Stimulated activated CD8-positive, alpha-beta memory T cell treated with anti-CD3 and anti-CD28 coated beads, Interleukin-4, amount 100 ng/mL, for 24 hours (primary cell): Measurements from ENCODE around the gene GALNT9.
"Not testable (repeated sequence)": the region's sequence is repeated elsewhere in the genome, so short reads cannot be mapped to it uniquely, and the experiment has no call there.

Experiments used
- DNase-seq: peaks from one replicate; pipeline ENCODE4 v3.0.0-alpha.2; 2020; ENCODE audit warnings: low read depth

GALNT9 gene

DNA sequence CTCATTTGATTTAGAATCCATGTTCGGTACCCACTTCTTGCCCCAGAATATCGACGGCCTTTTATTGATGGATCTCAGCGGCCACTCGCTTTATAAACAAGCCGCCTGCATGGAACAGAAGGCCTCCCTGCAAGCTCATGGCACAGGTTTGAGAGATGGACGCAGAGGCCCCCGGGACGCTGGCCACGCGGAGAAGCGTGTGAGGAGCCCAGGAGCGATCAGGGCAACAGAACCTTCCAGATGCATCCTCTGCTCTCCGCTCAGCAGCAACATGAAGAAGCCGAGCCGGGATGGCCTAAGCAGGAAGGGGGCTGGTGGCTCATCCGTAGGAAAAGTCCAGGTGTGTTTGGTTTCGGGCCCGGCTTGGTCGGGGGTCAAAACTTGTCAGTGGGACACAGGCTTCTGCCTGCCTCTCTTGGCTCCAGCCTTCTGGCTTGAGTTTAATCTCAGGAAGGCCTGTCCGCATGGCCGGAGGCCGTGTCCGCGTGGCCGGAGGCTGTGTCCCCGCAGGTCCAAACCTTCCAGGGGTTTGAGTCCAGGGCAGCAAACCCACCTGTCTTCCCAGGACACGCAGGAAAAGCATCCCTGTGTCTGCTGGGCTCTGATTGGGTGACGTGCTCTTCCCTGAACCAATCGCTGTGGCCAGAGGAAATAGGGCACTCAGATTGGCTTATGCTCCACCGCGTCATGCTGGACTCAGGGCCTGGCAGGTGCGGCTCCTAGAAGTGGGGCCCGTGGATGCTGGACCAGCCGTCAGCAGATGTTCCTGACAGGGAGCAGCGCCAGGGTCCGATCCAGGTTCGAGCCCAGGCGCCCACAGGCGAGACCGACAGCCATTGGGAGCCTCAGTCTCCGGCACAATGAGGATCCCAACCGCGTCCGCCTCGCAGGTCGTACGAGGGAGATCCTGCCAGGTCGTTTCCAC lies 65.0 kb downstream of the GALNT9 start:
- no peak for DNase-seq

DNA sequence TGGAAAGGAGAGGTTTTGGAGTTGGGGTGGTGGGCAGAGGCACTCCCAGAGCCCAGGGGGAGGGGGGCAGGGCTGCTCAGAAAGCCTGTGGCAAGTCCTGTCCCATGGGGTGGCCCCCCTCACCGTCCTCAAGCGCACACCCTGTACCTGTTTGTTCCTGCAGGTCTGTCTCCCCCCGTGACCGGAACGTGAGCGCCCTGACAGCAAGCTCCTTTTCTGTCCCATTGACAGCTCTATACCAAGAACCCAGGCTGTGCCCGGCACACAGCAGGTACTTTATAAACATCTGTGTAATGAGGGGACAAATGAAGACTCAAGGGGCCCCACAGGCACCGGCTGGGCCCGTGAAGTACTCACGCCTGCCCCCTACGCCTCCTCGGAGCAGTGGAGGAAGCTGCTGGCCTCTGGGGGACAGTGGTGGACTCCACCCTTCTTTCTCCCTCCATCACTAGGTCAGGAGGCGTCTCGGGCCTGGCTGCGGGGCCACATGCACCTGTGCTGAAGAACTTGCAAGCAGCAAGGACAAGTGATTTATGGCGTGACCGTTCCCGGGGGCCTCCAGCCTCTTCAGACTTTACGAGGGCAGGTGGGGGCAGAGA lies 65.8 kb downstream of the GALNT9 start:
- DNase-seq = no peak

DNA sequence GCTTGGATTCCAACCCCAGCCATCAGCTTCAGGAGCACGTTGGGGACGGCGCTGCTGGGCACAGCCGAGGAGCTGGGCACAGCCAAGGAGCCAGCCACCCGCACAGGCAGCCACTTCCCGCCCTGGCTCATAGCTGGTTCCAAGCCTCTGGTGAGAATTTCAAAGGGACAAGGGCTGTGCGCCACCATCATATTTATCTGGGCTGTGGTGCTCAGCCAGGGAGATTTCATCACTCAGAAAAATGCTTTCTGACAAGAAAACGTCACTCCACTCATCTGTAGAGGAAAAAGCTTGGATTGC lies 66.4 kb downstream of the GALNT9 start:
- no peak for DNase-seq

DNA sequence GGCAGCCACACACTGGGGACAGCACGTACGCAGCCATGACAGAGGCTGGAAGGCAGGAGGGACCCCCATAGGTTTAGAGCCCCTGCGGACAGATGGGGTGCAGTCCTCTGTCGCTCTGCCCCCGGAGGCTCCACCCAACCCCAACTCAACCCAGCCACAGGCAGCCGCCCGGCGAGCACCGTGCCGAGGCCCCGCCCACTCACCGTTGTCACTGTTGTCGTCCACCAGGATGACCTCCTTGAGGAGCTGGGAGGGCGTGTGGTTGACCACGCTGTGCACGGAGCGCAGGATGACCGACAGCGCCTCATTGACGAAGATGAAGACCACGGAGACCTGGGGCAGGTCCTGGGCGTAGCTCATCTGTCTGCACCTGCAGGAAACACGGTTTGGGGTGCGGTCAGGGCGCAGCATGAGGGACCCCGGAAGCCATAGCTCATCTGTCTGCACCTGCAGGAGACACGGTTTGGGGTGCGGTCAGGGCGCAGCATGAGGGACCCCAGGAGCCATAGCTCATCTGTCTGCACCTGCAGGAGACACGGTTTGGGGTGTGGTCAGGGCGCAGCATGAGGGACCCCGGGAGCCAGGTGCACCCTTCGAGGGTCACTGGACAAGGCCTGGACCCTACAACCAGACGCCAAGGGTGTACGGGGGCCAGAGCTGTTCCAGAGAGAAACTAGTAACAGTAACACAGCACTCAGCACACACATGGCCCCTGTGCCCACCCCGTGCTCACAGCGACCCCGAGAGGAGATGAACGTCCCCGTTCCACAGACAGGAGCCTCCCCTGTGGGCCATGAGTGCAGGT lies 66.9 kb downstream of the GALNT9 start:
- DNase-seq = no peak

DNA sequence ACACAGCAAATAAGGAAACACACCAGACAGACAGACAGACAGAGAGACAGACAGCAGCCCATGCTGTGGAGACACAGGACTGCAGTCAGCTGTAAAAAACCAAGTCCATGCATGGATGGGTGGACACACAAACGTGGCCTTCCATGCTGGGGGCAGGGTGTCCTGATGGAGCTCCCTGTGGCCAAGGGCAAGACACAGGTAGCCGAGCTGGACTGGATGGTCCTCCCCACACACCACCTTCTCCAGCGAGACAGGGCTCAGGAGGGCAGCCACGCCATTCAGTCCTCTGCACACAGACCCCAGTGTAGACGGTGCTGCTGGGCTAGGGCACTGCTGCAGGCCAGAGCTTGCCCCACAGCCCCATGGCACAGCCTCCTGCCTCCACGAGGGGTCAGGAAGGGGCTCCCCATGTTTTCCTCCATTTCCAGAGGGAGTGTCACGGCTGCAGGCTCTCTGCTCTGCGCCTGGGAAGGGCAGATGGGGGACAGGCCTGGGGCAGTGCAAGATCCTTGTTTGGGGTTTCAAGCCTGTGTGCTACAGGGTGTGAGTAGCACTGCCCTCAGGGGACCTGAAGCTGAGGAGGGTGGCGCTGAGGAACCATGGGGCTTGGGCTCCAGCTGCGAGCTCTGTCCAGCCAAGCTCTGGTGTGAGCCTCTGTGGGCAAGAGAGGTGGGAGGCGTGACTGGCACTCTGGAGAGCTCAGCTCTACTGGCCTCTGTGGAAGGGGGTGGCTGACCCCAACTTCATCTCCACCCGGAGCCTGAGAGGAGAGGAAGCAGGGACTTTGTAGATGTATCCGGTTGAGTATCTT lies 67.9 kb downstream of the GALNT9 start:
- no peak for DNase-seq

DNA sequence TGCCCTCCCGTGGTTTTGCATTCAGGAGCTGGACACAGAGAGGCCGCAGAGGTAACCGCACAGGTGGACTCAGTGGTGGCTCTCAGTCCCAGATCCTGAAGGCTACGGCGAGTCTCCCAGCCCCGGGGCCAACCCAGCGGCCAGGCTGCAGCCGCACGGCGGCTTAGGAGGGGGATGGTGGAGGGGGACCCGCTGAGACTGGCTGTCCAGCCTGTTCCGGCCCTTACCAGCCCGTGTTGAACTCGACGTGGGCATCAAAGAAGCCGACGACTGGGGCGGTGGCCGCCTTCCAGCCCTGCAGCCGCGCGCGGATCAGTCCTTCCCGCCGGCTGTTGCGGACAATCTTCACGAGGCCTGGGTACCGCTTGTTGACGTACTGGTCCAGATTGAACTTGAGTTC lies 68.7 kb downstream of the GALNT9 start:
- DNase-seq = no peak

DNA sequence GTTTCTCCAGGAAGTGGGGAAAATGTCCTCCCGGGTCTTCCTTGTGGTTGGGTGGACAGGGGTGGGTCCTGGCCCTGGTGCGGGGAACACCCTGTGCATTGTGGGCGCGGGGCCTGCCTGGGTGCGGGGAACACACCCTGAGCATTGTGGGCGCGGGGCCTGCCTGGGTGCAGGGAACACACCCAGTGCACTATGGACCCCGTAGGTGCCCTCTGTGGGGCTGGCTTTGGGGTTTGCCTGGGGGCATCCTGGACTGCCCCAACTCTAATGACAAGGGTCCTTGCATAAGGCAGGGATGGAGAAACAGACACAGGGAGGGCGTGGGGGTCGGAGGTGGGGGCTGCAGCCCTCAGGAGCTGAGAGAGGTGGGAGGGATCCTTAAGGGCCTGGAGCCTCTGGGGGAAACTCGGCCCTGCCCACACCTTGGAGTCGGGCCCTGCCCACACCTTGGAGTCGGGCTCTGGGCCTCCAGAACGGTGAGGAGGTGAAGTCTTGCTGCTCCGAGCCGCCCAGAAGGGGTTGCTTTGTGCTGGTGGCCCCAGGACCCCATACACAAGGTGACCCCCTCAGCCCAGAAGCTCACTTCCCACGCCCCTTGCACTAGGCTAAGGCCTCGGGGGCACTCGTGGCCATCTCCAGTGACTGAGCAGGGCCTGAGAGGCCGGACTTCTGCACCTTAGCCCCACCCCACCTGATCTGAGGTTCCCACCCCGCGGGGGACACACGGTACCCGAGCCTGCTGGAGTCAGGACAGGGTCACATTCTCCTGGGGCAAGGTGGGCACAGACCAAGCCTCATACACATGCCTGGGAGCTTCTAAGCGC lies 69.3 kb downstream of the GALNT9 start:
- DNase-seq = no peak

DNA sequence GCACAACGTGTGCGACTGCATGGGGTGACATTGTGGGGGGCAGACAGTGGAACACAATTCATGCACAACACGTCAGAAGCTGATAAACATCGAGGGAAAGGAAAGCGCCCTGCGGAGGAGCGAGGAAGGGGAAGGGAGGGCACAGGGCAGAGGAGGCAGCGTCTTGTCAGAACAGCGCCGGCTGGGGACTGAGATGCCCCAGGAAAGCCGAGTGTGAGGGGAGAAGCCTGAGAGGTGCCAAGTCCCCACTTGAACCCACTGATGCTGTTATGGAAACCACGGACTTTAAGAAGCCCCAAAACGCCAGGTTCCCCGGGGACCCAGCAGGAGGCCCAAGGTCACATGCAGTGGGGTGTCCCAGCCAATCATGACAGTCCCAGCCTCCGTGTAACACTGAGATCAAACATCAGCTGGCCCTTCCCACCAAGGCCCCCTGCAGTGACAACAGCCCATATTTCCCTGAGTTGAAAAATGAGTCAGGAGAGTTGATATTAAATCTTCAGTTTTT lies 70.0 kb downstream of the GALNT9 start:
- DNase-seq = no peak

DNA sequence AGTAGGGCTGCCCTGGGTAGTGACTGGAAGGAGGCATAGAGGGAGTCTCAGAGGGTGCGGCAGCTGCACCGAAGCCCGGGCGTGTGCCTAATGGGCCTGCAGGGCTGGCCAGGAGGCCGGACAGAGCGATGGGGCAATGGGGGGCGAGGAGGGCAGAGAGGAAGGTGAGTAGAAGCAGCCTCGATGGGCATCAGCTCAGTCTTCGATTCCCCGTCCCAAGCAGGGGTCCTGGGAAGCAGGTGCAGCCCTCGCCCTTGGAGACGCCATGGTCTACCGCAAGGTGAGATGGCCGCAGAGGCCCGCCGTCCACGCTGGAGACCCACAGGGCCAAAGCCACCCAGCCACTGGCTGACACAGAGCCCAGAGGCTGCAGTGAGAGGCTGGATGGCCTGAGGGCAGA lies 70.8 kb downstream of the GALNT9 start:
- DNase-seq = no peak

DNA sequence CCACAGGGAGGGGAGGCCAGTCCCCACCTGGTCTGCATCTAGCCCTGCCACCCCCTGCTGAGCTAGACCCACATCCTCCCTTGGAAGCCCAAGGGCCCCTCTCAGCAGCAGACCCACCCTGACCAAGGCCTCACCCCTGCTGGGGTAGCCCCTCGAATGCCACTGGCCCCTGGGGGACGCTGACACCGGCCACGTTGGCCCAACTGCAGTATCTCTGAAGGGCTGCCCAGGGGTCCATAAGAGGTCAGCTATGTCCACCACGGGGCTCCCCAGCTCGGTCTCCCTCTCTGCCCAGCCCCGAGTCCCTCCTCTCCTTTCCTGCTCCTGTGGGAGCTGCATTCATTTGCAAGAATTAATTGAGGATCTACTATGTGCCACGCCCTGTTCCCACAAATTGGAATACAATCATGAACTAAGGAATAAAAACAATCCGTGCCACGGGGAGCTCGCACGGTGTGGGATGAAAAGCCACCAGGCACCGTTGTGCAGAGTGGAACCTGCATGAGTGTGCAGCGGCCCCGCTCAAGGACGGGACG lies 71.4 kb downstream of the GALNT9 start:
- DNase-seq = no peak

DNA sequence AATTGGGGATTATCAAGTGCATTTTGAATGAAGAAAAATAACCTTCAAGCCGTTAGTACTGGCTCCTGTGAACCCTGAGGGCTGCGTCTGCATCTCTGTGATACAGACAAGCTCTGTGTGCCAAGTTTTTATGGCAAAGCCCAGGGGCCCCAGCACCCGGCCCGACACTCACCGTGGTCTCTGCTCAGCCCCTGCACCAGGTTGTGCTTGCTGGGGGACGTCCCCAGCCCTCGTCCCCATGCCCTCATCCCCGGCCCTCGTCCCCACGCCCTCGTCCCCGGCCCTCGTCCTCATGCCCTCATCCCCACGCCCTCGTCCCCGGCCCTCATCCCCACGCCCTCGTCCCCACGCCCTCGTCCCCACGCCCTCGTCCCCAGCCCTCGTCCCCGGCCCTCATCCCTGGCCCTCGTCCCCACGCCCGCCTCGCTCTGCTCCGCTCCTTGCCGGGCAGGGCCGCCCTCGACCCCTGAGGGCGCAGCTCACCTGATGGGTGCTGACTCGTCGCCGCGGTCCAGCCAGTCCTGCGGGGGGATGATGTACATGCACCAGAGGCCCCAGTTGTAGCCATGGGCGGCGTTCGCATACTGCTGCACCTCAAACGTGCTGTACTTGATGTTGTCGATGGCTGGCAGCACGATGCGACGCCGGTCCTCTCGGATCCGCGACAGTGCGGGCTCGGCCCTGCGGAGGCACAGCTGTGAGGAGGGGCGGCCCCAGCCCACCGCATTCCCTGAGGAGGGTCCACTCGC lies 72.0 kb downstream of the GALNT9 start:
- DNase-seq = no peak

DNA sequence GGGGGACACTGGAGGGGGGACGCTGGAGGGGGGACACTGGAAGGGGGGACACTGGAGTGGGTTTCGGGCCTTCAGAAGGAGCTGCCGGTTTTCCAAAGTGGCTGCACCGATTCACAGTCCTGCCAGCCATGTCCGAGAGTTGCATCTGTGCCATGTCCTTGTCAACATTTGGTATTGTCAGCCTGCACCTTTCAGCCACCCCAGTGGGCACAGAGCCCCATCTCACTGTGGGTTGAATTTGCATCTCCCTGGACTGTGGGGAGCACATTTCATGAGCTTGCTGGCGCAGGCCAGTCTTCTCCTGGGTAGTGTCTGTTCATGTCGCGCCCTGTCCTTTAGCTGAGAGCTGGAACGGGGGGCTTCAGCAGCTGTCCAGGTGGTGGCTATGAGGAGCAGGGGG lies 72.7 kb downstream of the GALNT9 start:
- no peak for DNase-seq

DNA sequence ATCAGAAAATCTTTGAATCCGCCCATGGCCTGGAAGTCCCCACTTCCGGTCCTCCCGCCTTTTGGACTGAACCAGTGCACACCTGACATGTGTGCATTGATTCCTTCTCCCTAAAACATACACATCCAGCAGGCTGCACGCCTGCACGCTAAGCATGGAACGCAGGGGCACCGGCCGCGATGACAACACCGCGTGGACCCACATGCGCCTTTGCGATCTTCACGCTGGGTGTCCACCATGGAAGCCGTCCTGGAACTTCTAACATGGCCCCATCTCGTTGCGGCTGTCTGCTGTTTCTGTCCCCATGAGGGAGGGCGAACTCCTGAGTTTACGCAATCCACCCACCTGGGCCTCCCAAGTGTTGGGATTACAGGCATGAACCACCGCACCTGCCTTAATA lies 73.7 kb downstream of the GALNT9 start:
- DNase-seq = no peak

DNA sequence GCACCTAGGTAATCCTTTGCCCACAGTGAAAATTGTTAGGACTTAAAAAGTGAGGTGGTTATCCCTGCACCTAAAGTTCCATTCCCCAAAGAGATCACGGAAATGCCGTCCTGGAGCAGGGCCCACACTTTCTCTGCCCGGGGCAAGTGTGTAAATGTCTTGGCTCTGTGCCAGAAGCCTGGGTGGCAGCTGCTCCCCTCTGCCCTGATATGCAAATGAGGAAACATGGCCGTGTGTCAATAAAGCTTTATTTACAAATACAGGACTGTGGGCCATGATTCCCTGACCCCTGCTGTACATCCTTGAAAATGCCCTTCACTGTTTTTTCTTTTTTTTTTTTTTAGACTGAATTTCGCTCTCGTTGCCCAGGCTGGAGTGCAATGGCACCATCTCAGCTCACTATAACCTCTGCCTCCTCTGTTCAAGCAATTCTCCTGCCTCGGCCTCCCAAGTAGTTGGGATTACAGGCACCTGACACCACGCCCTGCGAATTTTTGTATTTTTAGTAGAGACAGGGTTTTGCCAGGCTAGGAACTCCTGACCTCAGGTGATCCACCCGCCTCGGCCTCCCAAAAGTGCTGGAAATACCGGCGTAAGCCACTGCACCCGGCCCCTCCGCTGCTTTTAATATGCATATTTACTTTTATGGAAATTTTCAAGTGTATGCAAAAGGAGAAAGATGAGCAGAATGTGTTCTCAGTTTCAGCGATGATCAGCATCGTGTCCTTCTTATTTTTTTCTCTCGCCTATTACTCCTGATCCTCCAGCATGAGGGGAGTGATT lies 75.5 kb downstream of the GALNT9 start:
- no peak for DNase-seq

DNA sequence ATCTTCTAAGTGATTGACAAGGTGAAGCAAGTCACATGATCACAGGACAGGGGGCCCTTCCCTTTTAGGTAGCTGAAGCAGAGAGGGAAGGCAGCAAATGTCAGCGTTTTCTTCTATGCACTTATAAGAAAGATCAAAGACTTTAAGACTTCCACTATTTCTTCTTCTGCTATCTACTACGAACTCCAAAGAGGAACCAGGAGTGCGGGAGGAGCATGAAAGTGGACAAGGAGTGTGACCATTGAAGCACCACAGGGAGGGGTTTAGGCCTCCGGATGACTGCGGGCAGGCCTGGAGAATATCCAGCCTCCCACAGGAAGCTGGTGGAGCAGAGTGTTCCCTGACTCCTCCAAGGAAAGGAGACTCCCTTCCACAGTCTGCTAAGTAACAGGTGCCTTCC lies 76.4 kb downstream of the GALNT9 start:
- DNase-seq = not testable (repeated sequence)

DNA sequence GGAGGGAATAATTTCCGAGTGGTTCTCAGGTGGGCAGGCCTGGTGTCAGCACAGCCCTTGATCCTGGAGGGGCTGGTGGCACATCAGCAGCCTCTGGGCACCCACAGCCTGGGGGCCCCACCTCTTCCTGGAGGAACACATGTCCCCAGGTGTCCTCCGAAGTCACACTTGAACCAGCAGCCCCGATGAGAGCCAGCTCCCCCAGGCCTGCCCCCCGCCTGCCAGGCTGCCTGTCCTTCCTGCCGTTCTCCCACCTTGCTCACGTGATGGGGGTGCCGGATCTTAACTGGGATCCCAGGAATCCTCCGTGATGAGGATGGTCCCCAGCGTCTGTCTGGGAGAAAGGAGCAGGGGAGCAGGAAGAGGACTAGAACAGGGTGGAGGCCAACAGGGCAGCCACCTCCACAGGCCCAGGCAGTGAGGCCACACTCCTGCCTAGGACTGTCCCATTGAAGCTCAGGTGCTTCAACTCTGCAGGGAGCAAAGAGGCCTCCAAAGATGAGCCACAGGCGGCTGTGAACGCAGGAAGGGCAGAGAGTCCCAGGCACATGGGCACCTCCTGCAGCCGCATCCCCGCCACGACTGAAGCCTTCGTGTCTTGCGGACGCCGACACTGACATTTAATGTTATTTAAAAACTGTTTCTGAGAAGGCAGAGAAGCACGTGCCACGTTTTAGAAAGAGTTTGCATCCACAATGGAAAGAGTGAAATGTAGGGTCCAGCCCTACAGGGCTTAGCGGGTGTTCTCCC lies 77.5 kb downstream of the GALNT9 start:
- no peak for DNase-seq

DNA sequence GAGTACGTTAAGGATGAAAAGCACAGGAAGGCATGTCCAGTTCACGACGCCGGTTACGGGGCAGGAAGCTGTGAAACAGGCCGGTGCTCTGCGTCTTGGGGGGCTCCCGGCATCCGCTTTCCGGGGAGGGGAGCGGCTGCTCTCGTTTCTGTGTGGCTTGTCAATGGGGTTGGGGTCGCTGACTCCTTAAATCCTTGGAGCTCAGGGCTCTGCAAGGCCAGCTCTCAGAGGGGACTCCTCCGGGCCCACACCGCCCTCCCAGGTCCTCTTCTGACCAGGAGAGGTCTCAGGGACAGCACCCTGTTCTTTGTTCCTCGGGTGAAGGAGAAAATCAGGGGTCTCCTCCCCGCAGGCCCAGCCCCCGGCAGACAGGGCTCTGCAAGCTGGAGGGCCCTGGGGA lies 78.1 kb downstream of the GALNT9 start:
- no peak for DNase-seq

DNA sequence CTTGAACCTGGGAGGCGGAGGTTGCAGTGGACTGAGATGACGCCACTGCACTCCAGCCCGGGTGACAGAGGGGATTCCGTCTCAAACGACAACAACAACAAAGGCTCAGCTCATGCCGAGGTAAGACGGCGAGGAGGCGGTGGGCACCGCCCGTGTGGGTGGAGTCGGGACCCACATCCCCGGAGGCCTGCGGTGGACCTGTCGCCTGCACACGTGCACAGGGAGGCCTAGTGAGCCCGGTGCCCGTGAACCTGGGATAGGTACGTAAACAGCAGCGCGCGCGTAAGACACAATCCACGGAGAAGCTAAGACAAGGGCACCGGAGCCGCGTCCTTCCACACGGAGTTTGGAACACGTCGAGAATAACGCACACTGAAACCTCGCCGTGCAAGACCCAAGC lies 78.7 kb downstream of the GALNT9 start:
- no peak for DNase-seq
